SK-N-SH (cell line): Measurements from ENCODE around the gene GLI2.

Experiments
- FOXM1 ChIP-seq: IDR thresholded peaks from 2 replicates; pipeline ENCODE4 v1.4.0; 2012; ENCODE audit warnings: low read depth, mild to moderate bottlenecking
- NFIC ChIP-seq: IDR thresholded peaks from 2 replicates; pipeline ENCODE4 v1.4.0; 2012; ENCODE audit warnings: borderline replicate concordance
- PBX3 ChIP-seq: IDR thresholded peaks from 2 replicates; pipeline ENCODE4; 2012
- POLR2AphosphoS5 ChIP-seq: IDR thresholded peaks from 2 replicates; pipeline ENCODE4 v1.6.1; 2012; ENCODE audit warnings: low read depth, low read length
- RAD21 ChIP-seq: IDR thresholded peaks from 2 replicates; pipeline ENCODE4 v1.6.1; 2012; ENCODE audit warnings: mild to moderate bottlenecking, low read length
- REST ChIP-seq: IDR thresholded peaks from 2 replicates; pipeline ENCODE4 v1.6.1; 2012; ENCODE audit warnings: mild to moderate bottlenecking, low read depth, low read length, moderate library complexity
- RXRA ChIP-seq: IDR thresholded peaks from 2 replicates; pipeline ENCODE4 v1.4.0; 2012; ENCODE audit warnings: low read depth, mild to moderate bottlenecking, borderline replicate concordance
- TAF1 ChIP-seq: IDR thresholded peaks from 2 replicates; pipeline ENCODE4 v1.6.1; 2012; ENCODE audit warnings: low read depth, mild to moderate bottlenecking, low read length, moderate library complexity, borderline replicate concordance
- TCF12 ChIP-seq: IDR thresholded peaks from 2 replicates; pipeline ENCODE4 v1.4.0; 2012
- TEAD4 ChIP-seq: IDR thresholded peaks from 2 replicates; pipeline ENCODE4 v1.4.0; 2012; ENCODE audit warnings: mild to moderate bottlenecking, borderline replicate concordance; ENCODE audit not compliant: insufficient read depth
- TF ChIP-seq, protein P1 (sequence below): fragments of 200-600 bp; sonication (generic); IDR thresholded peaks from 2 replicates; pipeline ENCODE4 v1.6.1; 2017; ENCODE audit warnings: antibody characterized with exemption, mild to moderate bottlenecking, moderate library complexity
- TF ChIP-seq, protein P2 (sequence below): fragments of 150-350 bp; IDR thresholded peaks from 2 replicates; pipeline ENCODE4 v1.6.1; 2017; ENCODE audit warnings: antibody characterized with exemption, low read length, low read depth, borderline replicate concordance
- TF ChIP-seq, protein P3 (sequence below): fragments of 150-350 bp; IDR thresholded peaks from 2 replicates; pipeline ENCODE4 v1.6.1; 2016; ENCODE audit warnings: mild to moderate bottlenecking, low read depth, low read length

DNA sequence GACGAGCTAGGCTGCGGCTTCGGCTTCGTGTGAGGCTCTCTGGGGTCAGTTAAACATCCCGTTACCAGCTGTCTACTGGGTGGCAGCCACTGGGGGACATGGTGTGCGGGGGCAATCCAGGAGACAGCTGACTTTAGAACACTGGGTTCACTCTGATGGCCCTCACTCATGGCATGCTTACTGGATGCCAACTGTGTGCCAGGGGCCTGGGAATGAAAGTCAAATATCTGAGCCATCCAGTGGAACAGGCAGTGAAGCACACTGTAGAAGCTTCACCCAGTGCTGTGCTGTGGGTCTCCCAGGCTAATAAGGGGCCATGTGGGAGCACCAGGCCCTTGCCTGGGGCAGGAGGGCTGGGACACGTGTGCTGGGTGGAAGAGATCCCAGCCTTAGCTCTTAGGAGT is 48.3 kb downstream of the GLI2 start:
- TF ChIP-seq TEAD4 (no peak), POLR2AphosphoS5 (no peak), PBX3 (no peak), TAF1 (no peak), RXRA (no peak), RAD21 (peak; percentile 11; the same call in 1 of the 2 replicates), REST (no peak), TCF12 (no peak), NFIC (no peak), FOXM1 (no peak)
- TF ChIP-seq, protein P1, sequence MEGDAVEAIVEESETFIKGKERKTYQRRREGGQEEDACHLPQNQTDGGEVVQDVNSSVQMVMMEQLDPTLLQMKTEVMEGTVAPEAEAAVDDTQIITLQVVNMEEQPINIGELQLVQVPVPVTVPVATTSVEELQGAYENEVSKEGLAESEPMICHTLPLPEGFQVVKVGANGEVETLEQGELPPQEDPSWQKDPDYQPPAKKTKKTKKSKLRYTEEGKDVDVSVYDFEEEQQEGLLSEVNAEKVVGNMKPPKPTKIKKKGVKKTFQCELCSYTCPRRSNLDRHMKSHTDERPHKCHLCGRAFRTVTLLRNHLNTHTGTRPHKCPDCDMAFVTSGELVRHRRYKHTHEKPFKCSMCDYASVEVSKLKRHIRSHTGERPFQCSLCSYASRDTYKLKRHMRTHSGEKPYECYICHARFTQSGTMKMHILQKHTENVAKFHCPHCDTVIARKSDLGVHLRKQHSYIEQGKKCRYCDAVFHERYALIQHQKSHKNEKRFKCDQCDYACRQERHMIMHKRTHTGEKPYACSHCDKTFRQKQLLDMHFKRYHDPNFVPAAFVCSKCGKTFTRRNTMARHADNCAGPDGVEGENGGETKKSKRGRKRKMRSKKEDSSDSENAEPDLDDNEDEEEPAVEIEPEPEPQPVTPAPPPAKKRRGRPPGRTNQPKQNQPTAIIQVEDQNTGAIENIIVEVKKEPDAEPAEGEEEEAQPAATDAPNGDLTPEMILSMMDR, result no peak
- TF ChIP-seq, protein P2, sequence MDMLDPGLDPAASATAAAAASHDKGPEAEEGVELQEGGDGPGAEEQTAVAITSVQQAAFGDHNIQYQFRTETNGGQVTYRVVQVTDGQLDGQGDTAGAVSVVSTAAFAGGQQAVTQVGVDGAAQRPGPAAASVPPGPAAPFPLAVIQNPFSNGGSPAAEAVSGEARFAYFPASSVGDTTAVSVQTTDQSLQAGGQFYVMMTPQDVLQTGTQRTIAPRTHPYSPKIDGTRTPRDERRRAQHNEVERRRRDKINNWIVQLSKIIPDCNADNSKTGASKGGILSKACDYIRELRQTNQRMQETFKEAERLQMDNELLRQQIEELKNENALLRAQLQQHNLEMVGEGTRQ, result no peak
- TF ChIP-seq, protein P3, sequence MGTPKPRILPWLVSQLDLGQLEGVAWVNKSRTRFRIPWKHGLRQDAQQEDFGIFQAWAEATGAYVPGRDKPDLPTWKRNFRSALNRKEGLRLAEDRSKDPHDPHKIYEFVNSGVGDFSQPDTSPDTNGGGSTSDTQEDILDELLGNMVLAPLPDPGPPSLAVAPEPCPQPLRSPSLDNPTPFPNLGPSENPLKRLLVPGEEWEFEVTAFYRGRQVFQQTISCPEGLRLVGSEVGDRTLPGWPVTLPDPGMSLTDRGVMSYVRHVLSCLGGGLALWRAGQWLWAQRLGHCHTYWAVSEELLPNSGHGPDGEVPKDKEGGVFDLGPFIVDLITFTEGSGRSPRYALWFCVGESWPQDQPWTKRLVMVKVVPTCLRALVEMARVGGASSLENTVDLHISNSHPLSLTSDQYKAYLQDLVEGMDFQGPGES, result no peak
